ENCODE measurements around the gene IP6K3.
A peak's percentile ranks its signal among the peaks of the same experiment; 100 is the strongest.

Gene IP6K3

GRCh38 chr6:33704215-33705066, 42.3 kb downstream of the IP6K3 start:
- DNase-seq (ENCODE audit: low read depth): no peak

GRCh38 chr6:33702345-33702977, 44.2 kb downstream of the IP6K3 start:
- DNase-seq (ENCODE audit: low read depth): peak; percentile 63

- DNase-seq (ENCODE audit: low read depth): peak; percentile 69
Measured at GRCh38 chr6:33700391-33701050, 46.2 kb downstream of the IP6K3 start.

- no peak for DNase-seq (ENCODE audit: low read depth)
Measured at GRCh38 chr6:33699739-33700138, 47.0 kb downstream of the IP6K3 start.

- DNase-seq (ENCODE audit: low read depth): no peak
Measured at GRCh38 chr6:33699131-33699530, 47.6 kb downstream of the IP6K3 start.

- no peak for DNase-seq (ENCODE audit: low read depth)
Measured at GRCh38 chr6:33698494-33698893, 48.2 kb downstream of the IP6K3 start.

GRCh38 chr6:33697845-33698244, 48.9 kb downstream of the IP6K3 start:
- DNase-seq (ENCODE audit: low read depth): no peak

GRCh38 chr6:33696548-33697518, 49.9 kb downstream of the IP6K3 start:
- DNase-seq (ENCODE audit: low read depth): no peak

- DNase-seq (ENCODE audit: low read depth): no peak
Measured at GRCh38 chr6:33696076-33696475, 50.6 kb downstream of the IP6K3 start.

- DNase-seq (ENCODE audit: low read depth): no peak
Measured at GRCh38 chr6:33695451-33695887, 51.2 kb downstream of the IP6K3 start.

GRCh38 chr6:33694977-33695376, 51.7 kb downstream of the IP6K3 start:
- no peak for DNase-seq (ENCODE audit: low read depth)

GRCh38 chr6:33694401-33694931, 52.2 kb downstream of the IP6K3 start:
- peak; percentile 41 for DNase-seq (ENCODE audit: low read depth)

GRCh38 chr6:33693186-33694105, 53.3 kb downstream of the IP6K3 start:
- no peak for DNase-seq (ENCODE audit: low read depth)

- no peak for DNase-seq (ENCODE audit: low read depth)
Measured at GRCh38 chr6:33692760-33693158, 53.9 kb downstream of the IP6K3 start.

GRCh38 chr6:33692078-33692759, 54.5 kb downstream of the IP6K3 start:
- DNase-seq (ENCODE audit: low read depth): peak; percentile 49

GRCh38 chr6:33691456-33692077, 55.1 kb downstream of the IP6K3 start:
- DNase-seq (ENCODE audit: low read depth): no peak

- no peak for DNase-seq (ENCODE audit: low read depth)
Measured at GRCh38 chr6:33690766-33691165, 55.9 kb downstream of the IP6K3 start.

GRCh38 chr6:33689879-33690278, 56.8 kb downstream of the IP6K3 start:
- DNase-seq (ENCODE audit: low read depth): no peak

GRCh38 chr6:33689148-33689494, 57.6 kb downstream of the IP6K3 start:
- DNase-seq (ENCODE audit: low read depth): no peak
